Ishikawa (cell line): ENCODE data around the gene TSPEAR.
A peak's percentile ranks its signal among the peaks of the same experiment; 100 is the strongest.

ENCODE experiments used
- CEBPB ChIP-seq: IDR thresholded peaks from 2 replicates; pipeline ENCODE4 v1.6.1; 2012
- CREB1 ChIP-seq: IDR thresholded peaks from 2 replicates; pipeline ENCODE4 v1.6.1; 2012; ENCODE audit warnings: low read depth
- EGR1 ChIP-seq: IDR thresholded peaks from 2 replicates; pipeline ENCODE4 v1.6.1; 2012
- EP300 ChIP-seq: IDR thresholded peaks from 2 replicates; pipeline ENCODE4 v1.6.1; 2012; ENCODE audit warnings: borderline replicate concordance
- FOXM1 ChIP-seq: IDR thresholded peaks from 2 replicates; pipeline ENCODE4 v1.6.1; 2012; ENCODE audit warnings: low read depth, borderline replicate concordance
- MAX ChIP-seq: IDR thresholded peaks from 2 replicates; pipeline ENCODE4 v1.6.1; 2012
- NFIC ChIP-seq: IDR thresholded peaks from 2 replicates; pipeline ENCODE4 v1.6.1; 2012
- RAD21 ChIP-seq: IDR thresholded peaks from 2 replicates; pipeline ENCODE4 v1.6.1; 2012; ENCODE audit warnings: low read depth
- REST ChIP-seq: IDR thresholded peaks from 2 replicates; pipeline ENCODE4 v1.6.1; 2012; ENCODE audit warnings: low read depth, mild to moderate bottlenecking
- TAF1 ChIP-seq: IDR thresholded peaks from 2 replicates; pipeline ENCODE4 v1.6.1; 2012; ENCODE audit warnings: low read depth, mild to moderate bottlenecking
- TCF12 ChIP-seq: IDR thresholded peaks from 2 replicates; pipeline ENCODE4 v1.6.1; 2012; ENCODE audit warnings: low read depth
- TEAD4 ChIP-seq: IDR thresholded peaks from 2 replicates; pipeline ENCODE4 v1.6.1; 2012
- USF1 ChIP-seq: IDR thresholded peaks from 2 replicates; pipeline ENCODE4 v1.6.1; 2012
- YY1 ChIP-seq: IDR thresholded peaks from 2 replicates; pipeline ENCODE4 v1.6.1; 2012; ENCODE audit warnings: low read depth
- ZBTB7A ChIP-seq: IDR thresholded peaks from 2 replicates; pipeline ENCODE4 v1.6.1; 2012; ENCODE audit warnings: low read depth

TSPEAR gene

GRCh38 chr21:44463724-44464123 lies 247.6 kb downstream of the TSPEAR start:
- no peak for TF ChIP-seq EP300
- no peak for TF ChIP-seq YY1
- TF ChIP-seq NFIC: no peak
- no peak for TF ChIP-seq USF1
- no peak for TF ChIP-seq MAX
- TF ChIP-seq ZBTB7A: no peak
- TF ChIP-seq TCF12: no peak
- TF ChIP-seq TEAD4: no peak
- no peak for TF ChIP-seq REST
- TF ChIP-seq CEBPB: no peak
- TF ChIP-seq EGR1: no peak
- no peak for TF ChIP-seq RAD21
- no peak for TF ChIP-seq CREB1

GRCh38 chr21:44462834-44463200 lies 248.6 kb downstream of the TSPEAR start:
- TF ChIP-seq TEAD4 (no peak), EGR1 (no peak), YY1 (no peak), FOXM1 (no peak), REST (no peak), RAD21 (no peak), TAF1 (no peak), TCF12 (no peak), EP300 (no peak), ZBTB7A (no peak), CEBPB (no peak)

- TF ChIP-seq TAF1 (no peak), EP300 (no peak), EGR1 (no peak), ZBTB7A (no peak)
Observed at GRCh38 chr21:44462086-44462833, 249.1 kb downstream of the TSPEAR start.

GRCh38 chr21:44461464-44462001 lies 249.8 kb downstream of the TSPEAR start:
- TF ChIP-seq RAD21 (peak; percentile 6; the same call in 1 of the 2 replicates), TEAD4 (no peak), CEBPB (no peak)

GRCh38 chr21:44461005-44461404 lies 250.4 kb downstream of the TSPEAR start:
- TF ChIP-seq NFIC: no peak
- no peak for TF ChIP-seq USF1
- TF ChIP-seq FOXM1: no peak
- no peak for TF ChIP-seq TCF12
- no peak for TF ChIP-seq MAX
- TF ChIP-seq TAF1: no peak
- TF ChIP-seq RAD21: no peak
- no peak for TF ChIP-seq ZBTB7A
- no peak for TF ChIP-seq EP300
- TF ChIP-seq CEBPB: no peak
- no peak for TF ChIP-seq YY1
- TF ChIP-seq EGR1: no peak
- no peak for TF ChIP-seq TEAD4
- no peak for TF ChIP-seq REST
- no peak for TF ChIP-seq CREB1
